Activated CD4-positive, alpha-beta T cell treated with anti-CD3 and anti-CD28 coated beads, Interleukin-2, amount 50 U/mL, for 48 hours (primary cell): ENCODE results near the gene SAMD5.

ENCODE experiments used
- DNase-seq, 2 experiments: peaks; one replicate each; pipeline ENCODE4 v3.0.0-alpha.2; 2020

Gene SAMD5

DNA sequence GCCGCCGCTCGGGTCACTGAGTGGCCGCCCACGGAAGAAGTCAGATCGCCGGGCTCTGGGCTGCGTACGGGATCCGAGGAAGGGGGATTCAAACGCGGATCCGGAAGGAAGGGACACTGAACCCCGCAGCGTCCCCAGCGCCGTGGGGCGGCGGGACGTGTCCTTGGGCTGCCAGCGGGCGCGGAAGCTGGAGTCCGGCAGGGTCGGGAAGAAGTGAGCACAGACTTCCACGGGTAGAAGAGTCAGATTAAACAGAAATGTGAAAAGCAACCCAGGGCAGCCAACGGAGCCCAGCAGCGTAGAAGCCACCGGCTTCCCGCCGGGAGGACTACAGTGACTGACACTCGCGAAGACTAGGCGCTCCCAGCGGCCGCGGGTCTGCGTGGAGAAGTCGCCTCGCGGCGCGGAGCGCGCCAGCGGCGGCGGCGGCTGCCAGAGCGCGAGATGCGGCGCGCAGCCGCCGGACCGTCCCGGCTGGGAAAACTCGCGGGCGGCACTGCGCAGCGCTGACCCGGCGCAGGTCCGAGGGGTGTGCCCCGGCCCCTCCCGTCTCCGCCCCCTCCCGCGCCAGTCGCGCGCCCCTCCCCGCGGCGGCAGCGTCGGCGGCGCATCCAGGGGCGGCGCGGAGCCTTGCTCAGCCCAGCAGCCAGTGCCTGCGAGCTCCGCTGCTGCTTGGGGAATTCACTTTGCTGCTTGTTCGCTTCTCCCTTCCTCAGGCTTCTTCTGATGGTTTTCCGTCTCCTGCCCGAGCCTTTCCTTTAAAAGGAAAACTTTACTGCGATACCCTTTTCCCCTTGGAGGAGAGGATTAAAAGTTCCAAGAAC, at the start of gene SAMD5:
Gene SAMD5 (plus strand): TSS at position 649 of the 824 bp plus-strand sequence. CDS start 239 bp downstream, outside the sequence.
- peak; percentile 14 to 39 for DNase-seq

GRCh38 chr6:147459780-147460179, 48.7 kb upstream of the SAMD5 start:
- no peak for DNase-seq

GRCh38 chr6:147463651-147464050, 44.8 kb upstream of the SAMD5 start:
- no peak for DNase-seq

DNA sequence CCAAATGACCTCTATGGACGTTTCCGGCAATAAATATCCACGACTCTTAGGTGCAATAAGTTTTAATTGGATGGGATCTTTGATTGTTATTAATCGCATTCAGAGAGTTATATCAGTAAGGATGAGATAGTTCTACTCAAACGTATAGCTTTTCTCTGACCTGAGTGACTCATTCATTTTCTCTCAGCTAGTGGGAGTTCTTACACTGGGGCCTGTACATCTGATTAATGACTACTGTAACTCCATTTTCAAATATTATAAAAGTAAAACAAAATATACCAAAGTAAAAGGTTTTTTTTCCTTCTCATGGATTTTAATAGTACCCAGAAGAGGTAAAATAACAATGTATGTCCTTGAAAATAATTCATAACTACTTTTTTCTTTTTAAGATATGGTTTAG, 41.1 kb upstream of the SAMD5 start:
- DNase-seq, result no peak

- DNase-seq, result no peak
Measured at GRCh38 chr6:147467886-147468285, 40.6 kb upstream of the SAMD5 start.

DNA sequence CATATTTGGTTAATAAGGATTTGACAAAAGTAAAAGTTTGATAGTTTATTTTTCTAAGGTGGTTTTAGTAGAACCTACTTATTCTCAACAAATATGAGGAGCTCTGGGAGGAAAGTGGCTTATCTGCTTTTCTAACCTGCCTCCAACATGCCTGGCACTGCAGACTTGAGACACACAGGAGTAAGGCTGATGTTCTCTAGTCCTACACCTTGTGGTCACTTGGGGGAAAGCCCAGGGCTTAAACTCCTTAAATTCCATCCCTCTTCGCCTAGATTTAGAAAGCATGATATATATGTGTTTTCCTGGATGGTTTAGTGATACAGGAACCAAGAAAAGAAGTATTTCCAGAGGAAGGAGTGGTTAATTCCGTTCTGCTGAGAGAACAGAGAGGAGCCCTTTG, 39.9 kb upstream of the SAMD5 start:
- DNase-seq, result no peak

DNA sequence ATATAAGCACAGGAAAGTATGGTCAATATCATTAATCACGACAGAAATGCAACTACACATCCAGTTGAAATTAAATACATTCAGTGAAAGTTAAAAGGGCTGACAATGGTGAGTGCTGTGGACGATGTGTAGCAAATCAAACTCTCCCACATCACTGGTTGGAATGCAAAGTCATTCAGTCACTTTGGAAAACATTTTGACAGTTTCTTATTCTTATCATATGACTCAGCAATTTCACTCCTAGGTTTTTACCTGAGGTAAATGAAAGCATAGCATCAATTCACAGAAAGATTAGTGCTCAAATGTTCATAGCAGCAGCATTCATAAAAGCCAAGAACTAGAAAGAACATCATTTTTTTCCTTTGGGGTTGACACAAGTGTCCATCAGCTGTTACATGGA, 28.6 kb upstream of the SAMD5 start:
- no peak for DNase-seq

- no peak for DNase-seq
Measured at GRCh38 chr6:147486683-147487082, 21.8 kb upstream of the SAMD5 start.

GRCh38 chr6:147497472-147497871, 11.0 kb upstream of the SAMD5 start:
- no peak for DNase-seq

DNA sequence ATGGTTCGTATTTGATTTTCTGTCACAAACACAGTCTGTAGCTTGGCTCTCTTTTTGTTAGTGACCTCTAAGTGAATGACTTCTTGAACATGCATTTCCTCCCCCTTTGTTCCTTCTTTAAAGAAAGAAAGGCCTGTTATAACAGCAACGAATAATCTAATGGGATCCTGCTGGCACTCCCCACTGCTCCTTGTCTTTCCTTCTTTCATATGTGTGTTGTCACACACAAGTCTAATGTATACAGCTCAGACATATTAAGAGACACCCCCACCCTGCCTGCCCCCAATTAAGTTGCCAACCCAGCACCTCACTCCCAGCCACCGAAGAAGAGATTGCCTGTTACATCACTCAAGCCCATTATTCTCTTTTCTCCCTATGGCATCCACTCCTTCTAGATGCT, 4.9 kb upstream of the SAMD5 start:
- DNase-seq, result no peak

GRCh38 chr6:147504848-147505247, 3.6 kb upstream of the SAMD5 start:
- no peak for DNase-seq

DNA sequence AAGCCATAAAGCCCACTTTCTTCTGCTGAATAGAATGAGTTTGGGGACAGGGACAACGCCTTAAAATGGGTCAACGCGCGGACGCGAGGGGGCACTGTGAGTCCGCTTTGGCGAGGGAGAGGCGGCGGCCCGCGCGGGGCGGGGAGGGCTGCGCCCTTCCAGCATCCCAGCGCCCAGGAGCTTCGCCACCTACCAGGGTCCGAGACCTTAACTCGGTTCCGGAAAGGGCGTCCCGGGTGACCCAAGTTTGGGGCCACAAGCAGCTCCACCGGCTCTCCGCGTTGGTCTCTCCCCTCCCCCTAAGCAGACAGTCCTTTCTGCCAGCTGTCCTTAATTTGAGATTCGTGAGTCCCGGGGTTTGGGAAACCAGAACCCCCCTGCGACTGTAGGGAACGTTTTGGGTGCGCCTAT, 1.8 kb upstream of the SAMD5 start:
- peak; percentile 75 for DNase-seq

DNA sequence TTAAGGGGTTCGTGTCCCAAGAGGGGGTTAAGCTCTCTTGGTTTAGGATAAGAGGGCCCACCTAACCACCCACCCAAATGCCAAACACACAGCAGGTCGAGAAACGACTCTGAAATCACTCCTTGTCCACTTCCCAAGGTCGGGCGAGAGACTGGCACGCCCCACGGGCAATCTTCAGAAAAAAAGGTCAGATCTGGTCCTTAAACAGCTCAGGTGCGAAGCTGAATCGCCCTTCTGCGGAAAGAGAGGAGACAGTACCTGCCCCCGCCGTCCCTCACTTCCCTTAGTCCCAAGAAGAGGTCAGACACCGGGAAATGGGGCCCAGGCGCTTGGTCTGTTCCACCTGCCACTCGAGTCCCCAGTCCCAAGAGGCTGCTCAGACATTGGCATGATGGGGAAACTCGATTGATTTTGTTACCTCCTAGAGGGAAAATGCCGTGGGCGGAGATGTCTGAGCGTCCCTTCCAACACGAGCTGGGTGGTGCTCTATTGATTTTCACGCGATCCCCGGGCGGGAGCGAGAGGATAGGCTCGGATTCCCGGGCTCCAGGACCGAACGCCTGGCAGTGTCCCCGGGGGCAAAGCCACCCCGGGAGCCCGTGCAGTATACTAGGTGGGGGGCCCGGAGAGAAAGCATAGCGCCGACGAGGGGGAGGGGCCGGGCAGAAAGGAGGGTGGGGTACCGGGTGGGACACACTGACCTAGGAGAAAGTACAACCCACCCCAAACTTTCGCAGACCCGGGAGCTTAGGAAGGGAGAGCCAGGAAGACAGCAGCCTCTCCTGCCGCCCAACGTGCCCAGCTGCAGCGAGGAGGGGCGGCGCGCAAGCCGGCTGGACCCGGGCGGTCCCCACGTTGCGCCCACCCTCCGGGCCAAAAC, 1.1 kb upstream of the SAMD5 start:
- DNase-seq, result peak in 1 of 2 experiments; percentile 9

DNA sequence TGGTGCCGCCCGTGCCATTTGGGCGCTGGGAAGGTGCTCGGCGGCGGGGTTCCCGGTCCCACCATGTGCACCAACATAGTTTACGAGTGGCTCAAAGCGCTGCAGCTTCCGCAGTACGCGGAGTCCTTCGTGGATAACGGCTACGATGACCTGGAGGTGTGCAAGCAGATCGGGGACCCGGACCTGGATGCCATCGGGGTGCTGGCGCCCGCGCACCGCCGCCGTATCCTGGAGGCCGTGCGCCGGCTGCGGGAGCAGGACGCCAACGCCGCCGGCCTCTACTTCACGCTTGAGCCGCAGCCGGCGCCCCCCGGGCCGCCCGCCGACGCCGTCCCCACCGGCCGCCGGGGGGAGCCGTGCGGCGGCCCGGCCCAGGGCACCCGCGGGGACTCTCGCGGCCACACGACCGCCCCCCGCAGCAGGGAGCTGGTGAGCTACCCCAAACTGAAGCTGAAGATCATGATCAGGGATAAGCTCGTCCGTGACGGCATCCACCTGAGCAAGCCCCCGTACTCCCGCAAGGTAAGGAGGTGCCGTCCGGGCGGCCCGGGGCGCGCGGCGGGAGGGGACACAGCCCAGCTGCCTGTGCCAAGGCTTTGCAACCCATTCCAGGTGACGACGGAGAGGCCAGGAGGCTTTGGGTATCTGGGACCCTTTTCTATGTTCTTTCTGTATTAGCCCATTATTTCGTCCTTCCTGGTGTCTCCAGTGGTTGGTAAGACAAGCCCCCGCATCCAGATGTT, 547 bp downstream of the SAMD5 start:
- DNase-seq, result peak in 1 of 2 experiments; percentile 10

- DNase-seq, result no peak
Measured at GRCh38 chr6:147509891-147510290, 1.4 kb downstream of the SAMD5 start.

DNA sequence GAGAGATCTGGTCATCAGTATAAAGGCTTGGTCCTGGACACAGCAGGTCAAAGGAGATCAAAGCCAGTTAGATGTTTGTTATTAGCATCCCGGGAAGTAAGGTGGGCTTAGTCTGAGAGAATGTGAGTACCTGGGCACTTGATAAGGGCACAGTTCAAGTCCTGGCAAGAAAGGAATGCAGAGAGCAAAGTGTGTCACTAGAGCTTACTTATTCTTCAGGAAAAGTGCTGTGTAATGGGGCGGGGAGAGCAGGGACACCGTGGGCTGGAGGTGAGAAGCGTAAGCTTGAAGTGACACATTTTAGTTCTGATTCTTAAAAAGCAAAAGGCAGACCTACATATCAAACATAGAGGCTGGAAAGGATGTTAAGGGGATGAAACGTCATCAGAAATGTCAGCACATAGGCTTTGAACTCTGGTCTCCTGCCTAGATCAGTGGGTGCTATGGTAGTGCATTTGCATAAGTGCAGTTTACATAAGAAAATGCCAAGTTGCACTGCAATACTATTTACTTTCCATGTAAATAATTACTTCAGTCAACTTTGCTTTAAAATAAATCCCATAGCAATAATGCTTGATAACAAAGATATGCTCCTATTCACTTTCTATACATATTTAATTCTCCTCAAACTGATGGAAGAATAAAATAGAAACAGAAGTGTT, 2.6 kb downstream of the SAMD5 start:
- DNase-seq, result no peak

GRCh38 chr6:147514831-147515230, 6.3 kb downstream of the SAMD5 start:
- DNase-seq, result no peak

- no peak for DNase-seq
Measured at GRCh38 chr6:147515327-147515726, 6.8 kb downstream of the SAMD5 start.

- no peak for DNase-seq
Measured at GRCh38 chr6:147522597-147522996, 14.1 kb downstream of the SAMD5 start.

GRCh38 chr6:147525519-147526209, 17.2 kb downstream of the SAMD5 start:
- no peak for DNase-seq

DNA sequence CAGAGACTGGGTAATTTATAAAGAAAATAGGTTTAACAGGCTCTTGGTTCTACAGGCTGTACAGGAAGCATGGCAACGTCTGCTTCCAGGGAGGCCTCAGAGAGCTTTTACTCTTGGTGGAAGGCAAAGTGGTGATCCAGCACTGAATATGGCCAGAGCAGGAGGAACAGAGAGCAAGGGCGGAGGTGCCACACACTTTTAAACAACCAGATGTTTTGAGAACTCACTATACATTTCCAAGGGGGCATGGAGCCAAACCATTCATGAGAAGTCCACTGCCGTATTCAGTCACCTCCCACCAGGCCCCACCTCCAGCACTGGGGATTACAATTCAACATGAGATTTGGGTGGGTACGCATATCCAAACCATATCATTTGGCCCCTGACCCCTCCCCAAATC, 18.7 kb downstream of the SAMD5 start:
- DNase-seq, result no peak
